K562 (cell line): Measurements from ENCODE around the gene ZNF646. TPM values are rescaled to one million over a fixed set of nuclear protein-coding genes. Genes with fewer than 3 reads are reported as not detected.

Experiments used
- ARHGAP35 ChIP-seq: fragments of 450-650 bp; IDR thresholded peaks from 2 replicates; pipeline ENCODE4 v1.6.1; 2018; ENCODE audit not compliant: partially characterized antibody
- BRF1 ChIP-seq: IDR thresholded peaks from 3 replicates; pipeline ENCODE4 v1.6.1; 2011; ENCODE audit warnings: borderline replicate concordance, mild to moderate bottlenecking; ENCODE audit not compliant: insufficient read length; ENCODE audit errors: extremely low read depth
- CBX8 ChIP-seq: fragments of 200-600 bp; sonication (generic); IDR thresholded peaks from 2 replicates; pipeline ENCODE4 v1.6.1; 2012; ENCODE audit warnings: borderline replicate concordance, mixed run types, low read depth, mild to moderate bottlenecking, moderate library complexity, mixed read lengths, low read length, control low read depth, inconsistent platforms; ENCODE audit not compliant: poor library complexity, severe bottlenecking; ENCODE audit errors: extremely low read depth
- CHD1 ChIP-seq: fragments of 200-600 bp; sonication (generic); IDR thresholded peaks from one replicate; pipeline ENCODE4 v1.6.1; 2012; ENCODE audit warnings: mild to moderate bottlenecking, moderate library complexity, low read length, inconsistent platforms
- ESRRB ChIP-seq: fragments of 250-450 bp; sonication (Bioruptor Pico); IDR thresholded peaks from 2 replicates; pipeline ENCODE4 v1.5.0; 2020; ENCODE audit warnings: mild to moderate bottlenecking, moderate library complexity, borderline replicate concordance
- GTF2E2 ChIP-seq: fragments of 200-800 bp; sonication (Bioruptor generic); IDR thresholded peaks from 2 replicates; pipeline ENCODE4 v1.6.1; 2016; ENCODE audit warnings: missing genetic modification characterization, missing compliant biosample characterization
- KLF16 ChIP-seq: IDR thresholded peaks from 2 replicates; pipeline ENCODE4 v1.6.1; 2016; ENCODE audit warnings: antibody characterized with exemption
- KLF6 ChIP-seq: fragments of 250-450 bp; sonication (Bioruptor Pico); IDR thresholded peaks from 2 replicates; pipeline ENCODE4 v1.4.0; 2020; ENCODE audit warnings: mild to moderate bottlenecking, moderate library complexity, borderline replicate concordance
- NR3C1 ChIP-seq: sonication (generic); formaldehyde crosslinking; IDR thresholded peaks from 2 replicates; pipeline ENCODE4 v1.8.1; 2022; ENCODE audit warnings: missing genetic modification reagents
- PCBP2 ChIP-seq: fragments of 200-400 bp; formaldehyde crosslinking; IDR thresholded peaks from 2 replicates; pipeline ENCODE4 v1.6.1; 2018; ENCODE audit warnings: low read length, low read depth, mild to moderate bottlenecking, moderate library complexity; ENCODE audit not compliant: poor library complexity, severe bottlenecking
- RBM39 ChIP-seq: fragments of 200-400 bp; formaldehyde crosslinking; optimal IDR thresholded peaks from 2 replicates; pipeline ENCODE3; 2018; ENCODE audit warnings: low read depth, low read length
- RFX5 ChIP-seq: IDR thresholded peaks from 2 replicates; pipeline ENCODE4 v1.6.1; 2011; ENCODE audit warnings: low read depth, mild to moderate bottlenecking, improper control_type of control experiment, low read length
- SP2 ChIP-seq: IDR thresholded peaks from 2 replicates; pipeline ENCODE4 v1.6.1; 2011; ENCODE audit warnings: mild to moderate bottlenecking, low read depth, low read length, moderate library complexity; ENCODE audit not compliant: poor library complexity, severe bottlenecking; ENCODE audit errors: extremely low read depth
- SPI1 ChIP-seq: IDR thresholded peaks from 2 replicates; pipeline ENCODE4 v1.6.1; 2011; ENCODE audit warnings: low read depth, low read length, control low read depth, borderline replicate concordance
- SUPT5H ChIP-seq: fragments of 450-650 bp; IDR thresholded peaks from 2 replicates; pipeline ENCODE4 v1.6.1; 2016
- ZBTB1 ChIP-seq: sonication (generic); formaldehyde crosslinking; IDR thresholded peaks from 2 replicates; pipeline ENCODE4 v1.8.1; 2023; ENCODE audit warnings: missing genetic modification reagents, low read depth, mild to moderate bottlenecking, borderline replicate concordance
- ZFPM2 ChIP-seq: fragments of 250-450 bp; sonication (Bioruptor Pico); IDR thresholded peaks from 2 replicates; pipeline ENCODE4 v1.5.1; 2022; ENCODE audit warnings: mild to moderate bottlenecking
- ZNF23 ChIP-seq: fragments of 250-450 bp; sonication (Bioruptor Pico); IDR thresholded peaks from 2 replicates; pipeline ENCODE4 v1.4.0; 2020; ENCODE audit warnings: mild to moderate bottlenecking
- ZNF347 ChIP-seq: fragments of 450-650 bp; formaldehyde crosslinking; IDR thresholded peaks from 2 replicates; pipeline ENCODE4 v1.4.0; 2020; ENCODE audit warnings: low read depth, mild to moderate bottlenecking, moderate library complexity
- ZZZ3 ChIP-seq: fragments of 450-650 bp; IDR thresholded peaks from 2 replicates; pipeline ENCODE4 v1.6.1; 2016; ENCODE audit warnings: antibody characterized with exemption, mild to moderate bottlenecking, moderate library complexity
- polyA plus RNA-seq, 8 experiments: library from polyadenylated mRNA; depleted of rRNA in 4 of 8; stranded (reverse) in 5 of 8; unstranded in 3 of 8; fragments of >200 nt; fragmentation: Nextera tagmentation in 2 of 8; fragmentation: Illumina TruSeq in 1 of 8; extraction: Ambion mirVana in 2 of 8; extraction: Trizol in 1 of 8; gene quantifications; 2 replicates each; pipeline versions ENCODE4 v1.2.1 to v1.2.3, GENCODE V29; 2011 to 2014; ENCODE audit warnings: inconsistent platforms in 1 of 8, missing spikeins in 1 of 8
- total RNA-seq, 7 experiments: library from RNA; depleted of rRNA in 6 of 7; stranded (reverse); fragments of >200 nt in 6 of 7; fragmentation: Illumina TruSeq in 2 of 7; extraction: Trizol in 2 of 7; gene quantifications; 2 replicates each; pipeline versions ENCODE4 v1.2.1 to v1.2.3, GENCODE V29; 2011 to 2021; ENCODE audit warnings: low replicate concordance in 1 of 7

Gene ZNF646
- total and polyA plus RNA-seq, 9 of the 15 experiments (the other 6 are each of a cell fraction or from before 2014, with no cell fraction given): 0.08 to 20.6 (median 8.0) TPM

GRCh38 chr16:31032736-31033708 lies 41.2 kb upstream of the ZNF646 start, which contains the start of gene STX4 (continued):
- TF ChIP-seq ESRRB (no peak), ARHGAP35 (no peak), PCBP2 (no peak), ZNF23 (CRISPR knock-in tag) (no peak), ZZZ3 (no peak), SP2 (no peak), KLF6 (CRISPR knock-in tag) (no peak), RBM39 (no peak), ZNF347 (no peak), CHD1 (peak; percentile 43), CBX8 (no peak), BRF1 (no peak), SPI1 (no peak), SUPT5H (peak; percentile 62; the same call in 1 of the 2 replicates), NR3C1 (CRISPR knock-in tag) (no peak), ZBTB1 (CRISPR knock-in tag) (no peak), GTF2E2 (tag) (no peak), ZFPM2 (CRISPR knock-in tag) (no peak), KLF16 (no peak), RFX5 (no peak)
